Measurements from ENCODE around the gene PTPN4. TPM values are rescaled to one million over a fixed set of nuclear protein-coding genes. Genes with fewer than 3 reads are reported as not detected.

The PTPN4 gene
- total and polyA plus RNA-seq, 2 of the 13 experiments (the other 11 are each of a cell fraction or from before 2014, with no cell fraction given) = 20.3 to 34.6 TPM

GRCh38 chr2:119746836-119747686 lies 12.7 kb upstream of the PTPN4 start:
- H3K36me3 ChIP-seq (replicated peaks in 1 of 2; ENCODE audit: control insufficient read depth in 1 of 2, insufficient read depth in 2 of 2, low read length in 2 of 2) = no peaks in the 10 kb centered on the region
- CTCF ChIA-PET (ENCODE audit: low intra/inter-chr PET ratio, low total read pairs) = no interaction called here
- no TSS peak for BruUV-seq (replicated peaks)
- H3K27me3 ChIP-seq (ENCODE audit: control insufficient read depth in 1 of 2, insufficient read depth in 2 of 2, low read length in 2 of 2) = peaks cover 1 to 23% of the 10 kb centered on the region in 2 experiments; a peak in 4 of 5 replicates
- intact Hi-C loops (cut with micrococcal nuclease; ENCODE audit: unreplicated experiment) = no loop called here
- no peak overlapping the region for H3K4me3 ChIP-seq (replicated peaks in 1 of 3; ENCODE audit: insufficient read depth in 1 of 3, low read depth in 2 of 3, low read length in 3 of 3)
- no peaks in the 10 kb centered on the region for H4K20me1 ChIP-seq (ENCODE audit: insufficient read depth, low read length)
- in situ Hi-C loops (cut with HindIII; ENCODE audit: extremely low pct_ligation_motif_present, low pct_unique_long_range_greater_than_20kb) = no loop called here
- no peak overlapping the region for H3K27ac ChIP-seq (ENCODE audit: extremely low read length, insufficient read depth, low read length)
- DNase-seq (ENCODE audit: low spot score) (no peak), FAIRE-seq (no peak), ATAC-seq (no peak)
- no peak overlapping the region for H3K9ac ChIP-seq (ENCODE audit: insufficient read depth, low read depth, low read length)
- H2AFZ ChIP-seq (ENCODE audit: low read length) = no peak overlapping the region
- WGBS (ENCODE audit: low lambda C conversion rate) = 49% methylated on average over 15 of the region's 15 CpGs
- no peaks in the 10 kb centered on the region for H3K79me2 ChIP-seq (ENCODE audit: insufficient read depth, low read length)
- peaks cover 8% of the 10 kb centered on the region for H3K4me1 ChIP-seq (ENCODE audit: insufficient read depth, low read length)
- no peak for TF ChIP-seq MXI1 (IDR thresholded peaks at IDR 0.05; ENCODE audit: borderline replicate concordance, low read depth, low read length)
- TF ChIP-seq ZBTB7B (CRISPR knock-in tag; IDR thresholded peaks at IDR 0.05) = no peak
- no peak for TF ChIP-seq MAZ (IDR thresholded peaks at IDR 0.05; ENCODE audit: borderline replicate concordance, low read depth, low read length)
- TF ChIP-seq MAZ (CRISPR knock-in tag; IDR thresholded peaks at IDR 0.05; ENCODE audit: low read depth) = no peak
- TF ChIP-seq EHMT2 (IDR thresholded peaks at IDR 0.05; ENCODE audit: borderline replicate concordance, low read depth, low read length) = no peak
- no peak for TF ChIP-seq ZNF572 (CRISPR knock-in tag; IDR thresholded peaks at IDR 0.05)
- TF ChIP-seq ZC3H13 (CRISPR knock-in tag; IDR thresholded peaks at IDR 0.05) = no peak
- TF ChIP-seq, protein P1, sequence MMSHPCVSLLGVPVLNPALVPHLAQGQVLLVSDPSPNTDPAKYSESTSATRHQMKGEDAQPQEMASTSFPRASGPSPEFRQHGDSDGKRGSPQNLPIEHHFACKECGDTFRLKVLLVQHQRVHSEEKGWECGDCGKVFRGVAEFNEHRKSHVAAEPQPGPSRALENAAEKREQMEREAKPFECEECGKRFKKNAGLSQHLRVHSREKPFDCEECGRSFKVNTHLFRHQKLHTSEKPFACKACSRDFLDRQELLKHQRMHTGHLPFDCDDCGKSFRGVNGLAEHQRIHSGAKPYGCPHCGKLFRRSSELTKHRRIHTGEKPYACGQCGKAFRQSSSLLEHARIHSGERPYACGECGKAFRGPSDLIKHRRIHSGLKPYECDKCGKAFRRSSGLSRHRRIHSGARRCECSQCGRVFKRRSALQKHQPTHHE (CRISPR knock-in tag; IDR thresholded peaks at IDR 0.05; ENCODE audit: borderline replicate concordance) = no peak
- TF ChIP-seq ZBTB1 (CRISPR knock-in tag; IDR thresholded peaks at IDR 0.05; ENCODE audit: borderline replicate concordance) = no peak
- TF ChIP-seq, protein P2, sequence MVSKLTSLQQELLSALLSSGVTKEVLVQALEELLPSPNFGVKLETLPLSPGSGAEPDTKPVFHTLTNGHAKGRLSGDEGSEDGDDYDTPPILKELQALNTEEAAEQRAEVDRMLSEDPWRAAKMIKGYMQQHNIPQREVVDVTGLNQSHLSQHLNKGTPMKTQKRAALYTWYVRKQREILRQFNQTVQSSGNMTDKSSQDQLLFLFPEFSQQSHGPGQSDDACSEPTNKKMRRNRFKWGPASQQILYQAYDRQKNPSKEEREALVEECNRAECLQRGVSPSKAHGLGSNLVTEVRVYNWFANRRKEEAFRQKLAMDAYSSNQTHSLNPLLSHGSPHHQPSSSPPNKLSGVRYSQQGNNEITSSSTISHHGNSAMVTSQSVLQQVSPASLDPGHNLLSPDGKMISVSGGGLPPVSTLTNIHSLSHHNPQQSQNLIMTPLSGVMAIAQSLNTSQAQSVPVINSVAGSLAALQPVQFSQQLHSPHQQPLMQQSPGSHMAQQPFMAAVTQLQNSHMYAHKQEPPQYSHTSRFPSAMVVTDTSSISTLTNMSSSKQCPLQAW (CRISPR knock-in tag; IDR thresholded peaks at IDR 0.05) = no peak
- TF ChIP-seq SPEN (CRISPR knock-in tag; IDR thresholded peaks at IDR 0.05; ENCODE audit: low read depth) = no peak
- TF ChIP-seq ZNF891 (CRISPR knock-in tag; IDR thresholded peaks at IDR 0.05) = no peak
- POLR2A ChIA-PET = no interaction called here
- H3K4me2 ChIP-seq (ENCODE audit: low read depth, low read length) = no peak overlapping the region
- H3K9me3 ChIP-seq (ENCODE audit: low read length) = no peaks in the 10 kb centered on the region

All from HepG2 (cell line).